HG03066 (cell line): ENCODE measurements around the gene FGF12.
A peak's percentile ranks its signal among the peaks of the same experiment; 100 is the strongest.
"Not testable (repeated sequence)": the region's sequence is repeated elsewhere in the genome, so short reads cannot be mapped to it uniquely, and the experiment has no call there.

ENCODE experiments used
- ATAC-seq: cut with Tn5 transposase; IDR thresholded peaks from one replicate; pipeline ENCODE4 v1.9.1; 2021; ENCODE audit warnings: low read depth; ENCODE audit not compliant: unreplicated experiment

FGF12 gene

DNA sequence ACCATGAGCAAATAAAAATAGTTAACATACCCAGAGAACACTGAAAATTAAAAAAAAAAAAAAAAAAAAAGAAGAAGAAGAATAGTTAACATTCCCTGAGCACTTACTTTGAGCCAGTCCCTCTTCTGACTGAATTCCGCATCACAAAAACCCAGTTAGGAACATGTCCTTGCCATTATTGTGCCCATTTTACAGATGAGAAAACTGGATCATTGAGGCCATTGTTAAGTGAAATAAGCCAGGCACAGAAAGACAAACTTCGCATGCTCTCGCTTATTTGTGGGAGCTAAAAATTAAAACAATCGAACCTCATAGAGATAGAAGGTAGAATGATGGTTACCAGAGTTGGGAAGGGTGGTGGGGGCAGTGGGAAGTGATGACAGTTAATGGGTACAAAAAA lies 119.5 kb downstream of the FGF12 start:
- ATAC-seq: no peak

DNA sequence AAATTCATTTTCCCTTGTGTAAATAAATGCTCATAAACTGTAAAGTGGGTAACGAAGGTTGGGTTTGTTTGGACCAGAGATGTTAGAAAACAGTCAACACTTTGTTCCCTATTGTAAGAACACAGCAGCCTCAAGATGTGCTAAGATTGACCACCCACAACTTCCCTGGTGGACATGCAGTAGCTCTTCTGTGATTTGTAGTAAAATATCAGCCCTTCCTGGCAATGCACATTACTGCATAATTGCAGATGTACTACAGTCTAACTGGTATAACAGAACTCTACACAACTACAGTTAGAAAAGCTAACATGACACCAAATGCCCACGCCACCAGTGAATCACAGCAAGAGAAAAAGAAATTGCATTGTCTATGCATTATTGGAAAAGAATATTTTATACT lies 129.4 kb downstream of the FGF12 start:
- no peak for ATAC-seq

DNA sequence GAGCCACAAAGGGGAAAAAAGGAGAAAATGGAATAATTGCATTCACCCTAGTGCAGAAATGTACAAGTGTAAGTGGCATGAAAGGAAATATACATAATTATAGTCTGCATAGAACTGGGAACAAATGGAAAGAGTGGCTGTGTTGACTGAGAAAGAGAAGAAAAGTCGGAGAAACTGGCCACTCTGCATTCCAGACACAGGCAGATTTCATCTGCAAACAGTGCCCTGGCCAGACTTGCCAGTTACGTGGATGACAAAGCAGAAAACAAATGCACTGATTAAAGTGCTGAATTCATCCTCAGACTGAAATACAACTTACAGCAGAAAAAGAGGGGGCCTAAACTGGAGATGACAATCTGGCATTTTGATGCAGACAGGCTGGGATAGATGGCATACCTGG lies 129.8 kb downstream of the FGF12 start:
- ATAC-seq: no peak

DNA sequence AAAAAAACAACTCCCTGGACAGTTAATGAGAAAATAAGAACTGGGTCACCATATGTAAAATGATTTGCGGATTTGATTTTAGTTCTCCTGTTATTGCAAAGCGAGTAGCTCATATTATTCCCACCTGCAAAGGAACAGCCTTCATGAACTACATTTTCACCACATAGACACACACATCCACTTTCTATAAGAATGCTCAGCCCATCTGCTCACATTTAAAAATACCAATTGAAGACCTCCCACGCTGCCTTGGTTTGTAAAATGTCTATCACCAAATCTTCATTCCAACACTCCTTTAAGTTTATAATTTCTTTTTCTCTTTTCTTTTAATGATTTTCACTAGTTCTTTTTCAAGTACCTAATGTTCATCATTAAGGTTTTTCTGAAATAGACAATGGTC lies 148.6 kb downstream of the FGF12 start:
- ATAC-seq: no peak

DNA sequence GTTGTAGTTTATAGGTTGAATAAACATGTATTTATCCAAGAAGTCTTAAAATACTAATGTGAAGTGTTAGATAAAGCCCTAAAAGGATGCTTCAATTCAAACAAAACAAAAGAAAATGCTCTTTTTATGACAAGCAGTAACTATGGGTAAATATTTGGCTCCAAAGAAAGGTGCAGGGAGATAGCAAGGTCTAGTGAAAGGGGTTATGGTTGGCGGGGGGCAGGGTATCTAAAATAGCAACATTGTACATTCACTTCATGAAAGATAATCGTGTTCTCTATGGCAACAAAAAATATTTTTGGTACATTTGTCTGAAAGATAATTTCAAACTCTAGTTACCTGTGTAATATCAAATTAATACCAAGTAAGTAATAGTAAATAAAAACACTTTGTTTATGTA lies 149.5 kb downstream of the FGF12 start:
- no peak for ATAC-seq

DNA sequence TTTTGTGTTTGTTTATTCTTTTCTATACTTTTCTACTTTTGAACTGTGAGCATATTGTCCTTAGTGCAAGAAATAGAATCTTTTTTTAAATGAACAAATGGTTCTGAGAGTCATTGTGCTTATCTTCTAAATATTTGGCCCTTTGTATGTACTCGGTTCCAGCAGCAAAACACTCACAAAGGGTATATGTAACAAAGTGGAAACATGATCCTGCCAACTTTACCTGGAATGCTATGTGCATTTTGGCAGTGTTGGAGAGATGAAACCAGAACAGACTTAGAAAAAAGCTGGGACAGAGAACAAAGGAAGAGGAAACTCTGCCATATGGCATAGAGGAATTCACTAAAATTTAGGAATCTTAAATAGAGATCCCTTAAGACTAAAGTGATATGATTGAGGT lies 150.1 kb downstream of the FGF12 start:
- ATAC-seq: no peak

DNA sequence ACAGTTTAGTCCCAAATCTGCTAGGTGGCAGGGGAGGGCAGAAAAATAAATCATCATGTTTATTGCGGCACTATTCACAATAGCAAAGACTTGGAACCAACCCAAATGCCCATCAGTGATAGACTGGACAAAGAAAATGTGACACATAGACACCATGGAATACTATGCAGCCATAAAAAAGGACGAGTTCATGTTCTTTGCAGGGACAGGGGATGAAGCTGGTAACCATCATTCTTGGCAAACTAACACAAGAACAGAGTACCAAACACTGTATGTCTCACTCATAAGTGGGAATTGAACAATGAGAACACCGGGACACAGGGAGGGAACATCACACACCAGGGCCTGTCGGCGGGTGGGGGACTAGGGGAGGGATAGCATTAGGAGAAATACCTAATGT lies 150.6 kb downstream of the FGF12 start:
- ATAC-seq: not testable (repeated sequence)

DNA sequence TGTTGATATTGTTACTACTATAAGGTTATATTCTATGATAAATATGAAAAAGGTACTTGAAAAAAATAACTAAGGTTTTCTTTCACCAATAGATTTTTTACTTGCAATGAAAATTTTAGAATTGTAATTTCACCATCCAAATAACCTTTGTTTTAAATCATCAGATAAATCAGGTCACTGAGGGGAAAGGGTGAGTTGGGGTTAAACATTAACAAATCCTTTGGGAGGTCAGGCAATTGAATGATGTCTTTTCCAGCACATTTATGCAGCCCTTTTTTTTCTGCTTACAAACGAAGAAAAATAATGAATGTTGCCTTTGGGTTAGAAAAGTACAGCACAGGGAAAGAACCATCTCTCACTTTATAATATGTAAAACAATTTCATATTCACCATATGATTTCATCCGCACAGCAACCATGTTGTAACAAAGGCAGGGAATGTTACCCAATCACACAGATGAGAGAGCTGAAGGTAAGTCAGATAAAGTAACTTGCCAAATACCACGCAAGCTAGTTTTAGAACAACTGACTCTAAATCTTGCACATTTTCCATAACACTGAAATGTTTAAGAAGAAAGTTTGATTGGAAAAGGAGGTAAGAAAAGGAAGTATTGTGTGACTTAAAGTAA lies 151.3 kb downstream of the FGF12 start:
- ATAC-seq: no peak

DNA sequence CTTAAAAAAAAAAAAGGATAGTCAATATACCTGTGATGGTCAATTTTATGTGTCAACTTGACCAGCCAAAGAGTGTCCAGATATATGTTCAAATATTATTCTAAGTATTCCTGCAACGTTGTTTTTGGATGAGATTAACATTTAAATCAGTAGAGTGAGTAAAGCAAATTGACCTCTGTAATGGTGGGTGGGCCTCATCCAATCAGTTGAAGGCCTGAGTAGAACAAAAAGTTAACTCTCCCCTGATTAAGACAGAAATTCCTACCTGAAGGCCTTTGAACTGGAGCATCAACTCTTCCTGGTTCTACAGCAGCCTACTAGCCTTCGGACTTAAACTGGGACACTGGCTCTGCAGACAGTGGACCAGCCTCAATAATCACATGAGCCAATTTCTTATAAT lies 154.1 kb downstream of the FGF12 start:
- no peak for ATAC-seq

DNA sequence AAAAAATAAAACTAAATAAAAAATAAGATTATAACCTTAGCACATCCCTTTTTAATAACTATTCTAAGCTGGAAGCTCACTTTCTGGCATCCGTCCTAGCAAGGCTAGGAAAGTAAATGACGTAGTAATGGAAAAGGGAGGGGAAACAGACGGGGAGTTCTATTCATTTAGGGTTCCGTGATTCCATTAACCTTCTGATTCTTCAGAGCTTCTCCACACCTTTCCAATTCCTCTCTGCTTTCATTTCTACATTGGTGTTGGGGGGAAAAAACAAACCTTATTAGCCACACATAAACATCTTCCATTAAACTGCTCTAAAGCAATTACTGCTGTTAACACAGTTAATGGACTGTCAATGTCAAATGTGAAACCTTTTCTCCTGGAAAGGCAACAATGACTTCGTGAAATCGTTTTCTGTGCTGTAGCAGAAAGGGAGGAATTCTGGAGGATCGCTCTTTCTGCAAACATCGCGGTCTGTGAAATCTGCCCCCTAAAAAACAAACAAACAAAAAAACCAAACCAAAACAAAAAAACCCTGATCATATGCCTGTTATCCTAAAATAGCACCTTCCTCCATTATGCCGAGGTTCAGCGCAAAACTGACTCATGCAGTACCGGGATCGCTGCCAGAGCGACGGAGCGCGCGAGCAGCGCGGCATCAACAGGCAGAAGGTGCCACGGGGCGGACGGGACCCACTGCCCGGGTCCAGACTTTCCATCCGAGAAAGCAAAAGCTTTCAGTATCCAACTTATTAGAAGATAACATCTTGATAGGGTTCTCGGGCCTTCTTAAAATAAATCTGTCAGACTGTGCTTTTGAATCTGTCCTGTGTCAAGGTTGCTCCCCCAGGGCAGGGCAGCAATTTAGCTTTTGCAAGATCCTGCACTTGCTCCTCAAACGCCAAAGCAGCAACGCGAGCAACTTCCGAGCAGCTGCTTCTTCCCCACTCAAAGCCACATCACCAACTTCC lies 156.2 kb downstream of the FGF12 start:
- no peak for ATAC-seq

DNA sequence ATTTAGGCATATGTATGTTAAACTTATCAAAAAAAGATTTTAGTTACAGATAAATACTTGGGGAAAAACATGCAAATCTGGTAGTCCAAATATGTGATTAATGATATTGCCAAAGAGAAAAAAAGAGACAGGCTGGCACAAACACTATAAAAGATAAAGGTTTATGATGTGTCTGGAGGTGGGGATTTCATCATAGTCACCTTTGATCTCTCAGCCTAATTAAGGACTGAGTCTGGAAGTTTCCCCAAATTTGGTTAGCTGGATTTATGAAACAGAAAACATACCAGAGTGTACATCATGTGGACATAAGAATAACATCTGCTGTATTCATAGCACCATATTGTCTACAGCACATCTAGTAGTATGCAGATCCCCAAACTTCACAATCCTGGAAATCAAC lies 157.0 kb downstream of the FGF12 start:
- no peak for ATAC-seq

DNA sequence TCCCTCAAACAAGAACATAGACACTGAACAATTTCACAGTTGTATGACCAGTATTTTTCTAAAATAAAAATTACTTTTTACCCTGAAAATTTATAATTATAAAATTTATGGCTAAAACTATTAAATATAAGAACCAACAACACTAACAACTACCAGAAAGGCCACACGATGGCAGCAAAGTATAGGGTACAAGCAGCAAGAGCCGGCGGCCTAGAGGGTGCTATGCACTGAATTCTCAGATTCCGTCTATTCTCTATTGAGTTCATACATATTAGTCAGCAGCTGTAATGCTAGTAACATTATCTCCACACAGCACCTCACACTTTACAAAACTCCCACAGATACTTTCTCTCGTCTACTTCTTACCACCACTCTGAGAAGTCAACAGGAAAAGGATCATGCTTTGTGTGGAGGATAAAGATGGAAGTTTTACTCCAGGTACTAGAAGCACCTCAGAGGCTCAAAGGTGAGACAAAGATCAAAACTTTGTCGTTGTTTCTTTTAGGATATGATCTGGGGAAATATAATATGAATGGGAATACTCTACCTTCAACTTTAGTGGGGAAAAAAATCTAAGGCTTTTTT lies 160.5 kb downstream of the FGF12 start:
- peak; percentile 86 for ATAC-seq

DNA sequence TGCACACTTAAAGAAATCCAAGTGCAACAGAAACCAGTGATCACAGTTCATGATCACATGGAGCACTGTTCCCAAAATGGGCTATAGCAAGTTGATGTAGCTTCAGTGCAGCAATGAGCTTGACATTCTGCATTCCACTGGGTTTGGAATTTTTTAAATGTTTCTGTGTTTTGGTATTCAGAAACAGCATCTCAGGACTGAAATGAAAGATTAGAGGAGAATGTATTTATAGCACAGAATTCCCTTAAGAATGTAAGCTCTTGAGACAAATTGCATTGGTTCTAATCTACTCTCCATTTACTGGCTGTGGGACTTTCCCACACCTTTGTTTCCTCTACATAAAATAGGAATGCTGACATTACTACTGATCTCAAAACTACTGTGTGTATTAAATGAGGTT lies 162.7 kb downstream of the FGF12 start:
- no peak for ATAC-seq

DNA sequence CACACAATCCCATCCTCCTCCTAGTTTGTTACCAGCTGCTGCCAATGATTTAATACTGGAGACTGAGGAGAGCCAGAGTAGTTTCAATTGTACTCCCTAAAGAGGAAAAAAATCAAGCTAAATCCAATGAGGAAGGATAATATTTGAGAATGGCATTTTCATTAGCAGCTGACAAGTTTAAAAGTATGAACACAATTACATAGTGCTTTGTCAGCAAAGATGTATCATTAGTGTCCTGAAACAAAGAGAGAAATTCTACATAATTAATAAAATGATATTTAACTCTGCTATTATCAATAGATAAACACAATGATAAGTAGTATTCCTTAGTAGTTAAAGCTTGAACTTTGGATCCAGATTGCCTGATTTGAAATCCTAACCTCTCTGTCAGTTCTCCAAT lies 163.9 kb downstream of the FGF12 start:
- no peak for ATAC-seq

DNA sequence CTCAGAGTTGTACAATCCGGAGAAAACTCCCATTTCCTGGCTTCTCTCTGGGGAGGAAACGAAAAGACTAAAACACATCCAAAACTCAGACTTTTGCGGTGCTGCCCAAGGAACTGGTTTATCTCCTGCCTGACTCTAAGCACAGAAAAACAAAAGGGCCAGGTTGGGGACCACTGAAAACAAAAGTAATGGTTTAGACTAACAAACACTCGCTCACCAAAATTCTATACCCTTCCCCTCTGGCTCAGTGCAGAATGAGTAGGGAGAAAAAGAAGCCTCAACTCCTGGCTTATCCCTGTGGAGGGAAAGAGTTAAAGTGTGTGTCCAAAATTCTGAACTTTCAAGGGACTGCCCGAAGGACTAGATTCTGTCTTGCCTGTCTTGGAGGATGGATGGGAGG lies 173.6 kb downstream of the FGF12 start:
- ATAC-seq: no peak

DNA sequence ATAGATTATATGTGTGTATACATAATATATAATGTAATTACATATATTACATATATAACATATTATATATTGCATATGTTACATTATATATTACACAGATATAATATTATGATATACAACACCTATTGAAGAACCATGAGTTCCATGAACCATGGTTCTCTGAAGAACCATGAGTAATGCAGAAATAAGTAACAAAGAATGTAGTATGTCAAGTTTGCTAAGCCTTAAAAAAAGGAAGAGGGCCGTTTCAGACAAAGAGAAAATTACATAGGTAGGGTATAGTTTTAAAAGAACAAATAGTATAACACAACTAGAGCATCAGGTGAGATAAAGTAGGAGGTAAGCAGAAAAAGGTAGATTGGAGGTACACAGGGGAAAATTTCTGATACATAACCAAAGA lies 177.0 kb downstream of the FGF12 start:
- no peak for ATAC-seq

DNA sequence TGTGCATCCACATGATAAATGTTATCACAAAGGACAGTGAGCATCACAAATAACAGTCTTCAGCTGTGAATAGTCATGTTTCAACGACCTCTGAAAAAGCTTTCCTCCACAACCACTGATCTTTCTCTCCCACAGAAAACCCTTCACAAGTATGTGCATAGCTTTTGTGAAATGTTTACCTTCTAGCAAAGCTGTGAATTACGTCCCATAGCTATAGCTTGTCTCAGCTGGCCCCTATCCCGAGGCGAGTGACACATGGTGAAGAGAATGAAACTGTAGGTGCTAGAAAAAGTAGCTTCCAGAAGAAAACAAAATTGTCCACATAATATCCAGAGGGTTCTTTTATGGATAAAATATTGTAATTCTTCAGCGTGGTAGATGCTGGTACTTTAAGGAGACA lies 182.0 kb downstream of the FGF12 start:
- no peak for ATAC-seq

DNA sequence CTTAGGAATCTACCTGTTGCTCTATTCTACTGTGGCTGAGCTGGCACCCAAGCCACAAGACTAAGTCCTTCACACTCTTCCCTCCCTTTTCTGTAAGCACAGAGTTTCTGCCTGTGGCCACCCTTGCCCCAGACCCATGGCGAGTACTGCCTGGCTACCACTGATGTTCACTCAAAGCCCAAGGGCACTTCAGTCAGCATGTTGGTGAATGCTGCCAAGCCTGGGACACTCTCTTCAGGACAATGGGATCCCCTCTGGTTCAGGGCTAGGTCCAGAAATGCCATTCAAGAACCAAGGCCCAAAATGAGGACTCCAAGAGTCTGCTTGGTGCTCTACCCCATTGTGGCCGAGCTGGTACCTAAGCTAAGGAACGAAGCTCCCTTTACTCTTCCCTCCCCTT lies 184.2 kb downstream of the FGF12 start:
- no peak for ATAC-seq

DNA sequence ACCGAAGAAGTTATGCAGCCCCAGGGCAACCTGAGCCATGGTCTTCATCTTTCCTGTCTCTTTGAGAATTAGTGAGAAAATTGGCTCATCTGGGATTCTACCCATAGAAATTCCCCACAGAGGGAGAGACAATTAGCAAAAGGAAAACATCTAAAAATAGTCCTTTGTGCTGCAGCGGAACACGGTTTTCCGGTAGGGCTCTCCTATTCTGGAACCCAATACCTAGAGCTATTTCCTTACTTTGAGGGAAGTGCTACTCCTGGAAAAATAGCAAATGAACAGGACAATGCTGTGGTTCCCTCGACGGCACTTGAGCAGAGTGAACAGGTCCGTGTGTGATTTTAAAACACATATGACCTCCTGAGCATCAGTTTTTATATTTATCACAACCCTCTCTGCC lies 210.5 kb downstream of the FGF12 start:
- ATAC-seq: no peak

DNA sequence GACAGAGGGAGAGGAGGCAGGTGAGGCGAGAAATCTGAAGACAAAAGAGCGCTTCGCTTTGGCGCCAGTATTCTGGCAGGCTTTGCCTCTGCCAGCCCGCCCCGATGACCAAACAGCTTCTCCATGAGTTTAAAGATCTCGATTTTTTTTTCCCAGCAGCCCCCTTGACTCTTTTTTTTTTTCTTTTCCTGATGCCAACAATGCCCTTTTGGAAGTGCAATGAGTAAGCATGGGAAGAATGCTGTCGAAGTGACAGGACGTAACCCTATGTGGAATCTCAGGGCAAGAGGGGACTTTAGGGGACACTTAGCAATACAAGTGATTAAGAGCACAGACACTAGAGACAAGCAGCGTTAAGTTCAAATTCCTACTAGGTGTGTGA lies 211.7 kb downstream of the FGF12 start:
- no peak for ATAC-seq

DNA sequence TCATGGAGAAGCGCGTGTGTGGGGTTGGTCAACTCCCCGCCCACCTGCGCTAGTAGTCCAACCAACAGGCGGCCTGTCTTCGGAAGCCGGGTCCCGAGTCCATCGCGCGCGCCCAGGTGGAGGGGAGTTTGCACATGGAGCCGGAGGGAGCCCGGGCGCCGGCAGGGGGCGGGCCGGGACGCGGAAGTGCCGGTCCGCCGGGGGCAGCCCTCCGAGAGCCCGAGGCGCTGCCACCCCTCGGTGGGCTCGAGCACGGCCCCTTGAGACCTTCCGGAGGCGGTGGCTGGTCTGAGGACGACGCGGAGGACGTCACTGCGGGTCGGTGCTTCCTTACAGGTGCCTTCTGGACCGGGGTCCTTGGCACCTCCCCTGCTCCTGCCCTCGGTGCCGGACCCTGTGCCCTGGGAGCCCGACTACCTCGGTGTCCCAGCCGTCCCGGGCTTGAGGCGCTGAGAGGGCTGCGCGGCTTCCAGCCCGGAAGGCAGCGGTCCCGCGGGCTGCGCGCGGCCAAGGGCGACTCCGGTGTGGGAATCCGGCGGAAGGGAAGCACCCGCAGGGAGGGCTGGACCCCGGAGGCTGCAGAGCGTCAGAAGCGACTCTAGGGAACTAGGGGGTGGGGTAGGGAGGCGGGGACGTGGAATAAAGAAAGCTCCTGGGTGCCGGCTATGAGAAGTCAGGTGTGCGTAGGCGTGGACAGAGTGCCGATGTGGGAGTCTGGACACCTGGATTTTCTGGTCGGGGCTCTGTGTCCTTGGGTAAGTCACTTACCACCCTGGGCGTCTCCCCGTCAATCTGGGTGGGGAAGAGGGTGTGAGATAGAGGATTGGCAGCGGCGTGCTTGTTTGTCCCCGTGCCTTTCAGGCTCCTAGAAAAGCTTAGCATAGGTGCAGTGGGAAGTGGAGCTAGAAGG lies 212.3 kb downstream of the FGF12 start:
- no peak for ATAC-seq
